Measurements from ENCODE around the gene PRUNE2.

PRUNE2 gene

GRCh38 chr9:76818271-76818670, 87.6 kb downstream of the PRUNE2 start:
- Mint-ChIP-seq H3K27me3 (no peaks in the 10 kb centered on the region), H3K4me1 (no peaks in the 10 kb centered on the region), H3K4me3 (no peak overlapping the region), H3K9me3 (no peaks in the 10 kb centered on the region), H3K36me3 (no peaks in the 10 kb centered on the region), H3K27ac (no peak overlapping the region)
- no peak for ATAC-seq (ENCODE audit: low read depth)
- no peak for DNase-seq (ENCODE audit: low spot score in 2 of 2)

GRCh38 chr9:76817489-76817888, 88.4 kb downstream of the PRUNE2 start:
- no peak overlapping the region for H3K4me3 Mint-ChIP-seq
- no peaks in the 10 kb centered on the region for H3K9me3 Mint-ChIP-seq
- H3K27me3 Mint-ChIP-seq = no peaks in the 10 kb centered on the region
- DNase-seq (ENCODE audit: low spot score in 2 of 2) (no peak), ATAC-seq (ENCODE audit: low read depth) (no peak)
- no peaks in the 10 kb centered on the region for H3K4me1 Mint-ChIP-seq
- H3K36me3 Mint-ChIP-seq = no peaks in the 10 kb centered on the region
- no peak overlapping the region for H3K27ac Mint-ChIP-seq

GRCh38 chr9:76812591-76812990, 93.3 kb downstream of the PRUNE2 start:
- Mint-ChIP-seq H3K36me3 (no peaks in the 10 kb centered on the region), H3K27ac (no peak overlapping the region), H3K4me1 (no peaks in the 10 kb centered on the region), H3K27me3 (peaks cover 10% of the 10 kb centered on the region), H3K9me3 (no peaks in the 10 kb centered on the region), H3K4me3 (no peak overlapping the region)
- DNase-seq (ENCODE audit: low spot score in 2 of 2) (no peak), ATAC-seq (ENCODE audit: low read depth) (no peak)

GRCh38 chr9:76810377-76810957, 95.4 kb downstream of the PRUNE2 start:
- no peak overlapping the region for H3K27ac Mint-ChIP-seq
- H3K27me3 Mint-ChIP-seq = peaks cover 10% of the 10 kb centered on the region
- ATAC-seq (ENCODE audit: low read depth) (no peak), DNase-seq (ENCODE audit: low spot score in 2 of 2) (no peak)
- H3K4me1 Mint-ChIP-seq = no peaks in the 10 kb centered on the region
- H3K4me3 Mint-ChIP-seq = no peak overlapping the region
- H3K9me3 Mint-ChIP-seq = no peaks in the 10 kb centered on the region
- no peaks in the 10 kb centered on the region for H3K36me3 Mint-ChIP-seq

- no peaks in the 10 kb centered on the region for H3K4me1 Mint-ChIP-seq
- H3K36me3 Mint-ChIP-seq = no peaks in the 10 kb centered on the region
- DNase-seq (ENCODE audit: low spot score in 2 of 2) (no peak), ATAC-seq (ENCODE audit: low read depth) (no peak)
- no peak overlapping the region for H3K4me3 Mint-ChIP-seq
- no peak overlapping the region for H3K27ac Mint-ChIP-seq
- no peaks in the 10 kb centered on the region for H3K9me3 Mint-ChIP-seq
- peaks cover 14% of the 10 kb centered on the region for H3K27me3 Mint-ChIP-seq
Observed at GRCh38 chr9:76808636-76809035, 97.3 kb downstream of the PRUNE2 start.

GRCh38 chr9:76803762-76804161, 102.2 kb downstream of the PRUNE2 start:
- H3K4me1 Mint-ChIP-seq = no peaks in the 10 kb centered on the region
- peaks cover 9% of the 10 kb centered on the region for H3K27me3 Mint-ChIP-seq
- ATAC-seq (ENCODE audit: low read depth) (no peak), DNase-seq (ENCODE audit: low spot score in 2 of 2) (no peak)
- H3K4me3 Mint-ChIP-seq = no peak overlapping the region
- no peaks in the 10 kb centered on the region for H3K9me3 Mint-ChIP-seq
- no peak overlapping the region for H3K27ac Mint-ChIP-seq
- H3K36me3 Mint-ChIP-seq = no peaks in the 10 kb centered on the region

- DNase-seq (ENCODE audit: low spot score in 2 of 2) (no peak), ATAC-seq (ENCODE audit: low read depth) (no peak)
- H3K4me1 Mint-ChIP-seq = peaks cover 5% of the 10 kb centered on the region
- H3K9me3 Mint-ChIP-seq = no peaks in the 10 kb centered on the region
- H3K27me3 Mint-ChIP-seq = peaks cover 4% of the 10 kb centered on the region
- no peaks in the 10 kb centered on the region for H3K36me3 Mint-ChIP-seq
- H3K4me3 Mint-ChIP-seq = no peak overlapping the region
- H3K27ac Mint-ChIP-seq = no peak overlapping the region
Observed at GRCh38 chr9:76803083-76803482, 102.8 kb downstream of the PRUNE2 start.

GRCh38 chr9:76800901-76801300, 105.0 kb downstream of the PRUNE2 start:
- peaks cover 4% of the 10 kb centered on the region for H3K27me3 Mint-ChIP-seq

GRCh38 chr9:76799473-76799872, 106.4 kb downstream of the PRUNE2 start:
- H3K4me1 Mint-ChIP-seq = peaks cover 5% of the 10 kb centered on the region
- DNase-seq (ENCODE audit: low spot score in 2 of 2) = no peak
- H3K36me3 Mint-ChIP-seq = no peaks in the 10 kb centered on the region

More at GRCh38 chr9:76800901-76801300, 105.0 kb downstream of the PRUNE2 start:
- Mint-ChIP-seq H3K36me3 (no peaks in the 10 kb centered on the region), H3K4me3 (no peak overlapping the region), H3K9me3 (no peaks in the 10 kb centered on the region), H3K27ac (no peak overlapping the region), H3K4me1 (peaks cover 5% of the 10 kb centered on the region)
- ATAC-seq (ENCODE audit: low read depth) (no peak), DNase-seq (ENCODE audit: low spot score in 2 of 2) (no peak)

GRCh38 chr9:76798527-76798926, 107.4 kb downstream of the PRUNE2 start:
- no peaks in the 10 kb centered on the region for H3K27me3 Mint-ChIP-seq
- peaks cover 5% of the 10 kb centered on the region for H3K4me1 Mint-ChIP-seq
- no peaks in the 10 kb centered on the region for H3K9me3 Mint-ChIP-seq
- no peak for ATAC-seq (ENCODE audit: low read depth)
- H3K36me3 Mint-ChIP-seq = no peaks in the 10 kb centered on the region
- no peak overlapping the region for H3K4me3 Mint-ChIP-seq
- no peak for DNase-seq (ENCODE audit: low spot score in 2 of 2)
- no peak overlapping the region for H3K27ac Mint-ChIP-seq

More at GRCh38 chr9:76799473-76799872, 106.4 kb downstream of the PRUNE2 start:
- no peak overlapping the region for H3K27ac Mint-ChIP-seq
- no peak overlapping the region for H3K4me3 Mint-ChIP-seq
- ATAC-seq (ENCODE audit: low read depth) = no peak
- no peaks in the 10 kb centered on the region for H3K27me3 Mint-ChIP-seq
- no peaks in the 10 kb centered on the region for H3K9me3 Mint-ChIP-seq

GRCh38 chr9:76796296-76796695, 109.6 kb downstream of the PRUNE2 start:
- Mint-ChIP-seq H3K4me3 (no peak overlapping the region), H3K27ac (no peak overlapping the region), H3K9me3 (no peaks in the 10 kb centered on the region), H3K4me1 (peaks cover 5% of the 10 kb centered on the region), H3K27me3 (no peaks in the 10 kb centered on the region), H3K36me3 (no peaks in the 10 kb centered on the region)
- DNase-seq (ENCODE audit: low spot score in 2 of 2) (no peak), ATAC-seq (ENCODE audit: low read depth) (no peak)

GRCh38 chr9:76793784-76794431, 112.0 kb downstream of the PRUNE2 start:
- Mint-ChIP-seq H3K9me3 (no peaks in the 10 kb centered on the region), H3K27me3 (no peaks in the 10 kb centered on the region), H3K4me1 (peaks cover 5% of the 10 kb centered on the region), H3K27ac (no peak overlapping the region), H3K4me3 (no peak overlapping the region), H3K36me3 (no peaks in the 10 kb centered on the region)
- DNase-seq (ENCODE audit: low spot score in 2 of 2) (no peak), ATAC-seq (ENCODE audit: low read depth) (no peak)

GRCh38 chr9:76789840-76790239, 116.1 kb downstream of the PRUNE2 start:
- H3K27me3 Mint-ChIP-seq = peaks cover 4% of the 10 kb centered on the region
- no peaks in the 10 kb centered on the region for H3K36me3 Mint-ChIP-seq
- H3K4me3 Mint-ChIP-seq = no peak overlapping the region

GRCh38 chr9:76787677-76788076, 118.2 kb downstream of the PRUNE2 start:
- Mint-ChIP-seq H3K9me3 (no peaks in the 10 kb centered on the region), H3K4me1 (no peaks in the 10 kb centered on the region), H3K27ac (no peak overlapping the region), H3K36me3 (no peaks in the 10 kb centered on the region), H3K4me3 (no peak overlapping the region), H3K27me3 (peaks cover 4% of the 10 kb centered on the region)
- ATAC-seq (ENCODE audit: low read depth) (no peak), DNase-seq (ENCODE audit: low spot score in 2 of 2) (no peak)

More at GRCh38 chr9:76789840-76790239, 116.1 kb downstream of the PRUNE2 start:
- no peak for ATAC-seq (ENCODE audit: low read depth)
- Mint-ChIP-seq H3K4me1 (no peaks in the 10 kb centered on the region), H3K27ac (no peak overlapping the region), H3K9me3 (no peaks in the 10 kb centered on the region)
- no peak for DNase-seq (ENCODE audit: low spot score in 2 of 2)

- Mint-ChIP-seq H3K4me3 (no peak overlapping the region), H3K9me3 (no peaks in the 10 kb centered on the region), H3K27me3 (peaks cover 7% of the 10 kb centered on the region), H3K27ac (no peak overlapping the region), H3K36me3 (no peaks in the 10 kb centered on the region), H3K4me1 (no peaks in the 10 kb centered on the region)
- ATAC-seq (ENCODE audit: low read depth) = no peak
- DNase-seq (ENCODE audit: low spot score in 2 of 2) = no peak
Observed at GRCh38 chr9:76785501-76785900, 120.4 kb downstream of the PRUNE2 start.

Measured in memory B cell (primary cell).